A673 (cell line): Measurements from ENCODE around the gene ST6GALNAC3.

ENCODE experiments used
- EZH2 ChIP-seq: fragments of 200-600 bp; sonication (generic); IDR thresholded peaks from 2 replicates; pipeline ENCODE4 v1.6.1; 2017; ENCODE audit warnings: borderline replicate concordance, low read depth, mild to moderate bottlenecking, mixed read lengths, antibody characterized with exemption, low read length; ENCODE audit not compliant: poor library complexity, severe bottlenecking
- TF ChIP-seq, protein P1 (sequence below): fragments of 300-800, 200-600 bp; sonication (generic); conservative IDR thresholded peaks from 2 replicates; pipeline ENCODE4 v1.5.1; 2017; ENCODE audit warnings: low read depth, mild to moderate bottlenecking, antibody characterized with exemption, low read length, moderate library complexity, mixed read lengths

DNA sequence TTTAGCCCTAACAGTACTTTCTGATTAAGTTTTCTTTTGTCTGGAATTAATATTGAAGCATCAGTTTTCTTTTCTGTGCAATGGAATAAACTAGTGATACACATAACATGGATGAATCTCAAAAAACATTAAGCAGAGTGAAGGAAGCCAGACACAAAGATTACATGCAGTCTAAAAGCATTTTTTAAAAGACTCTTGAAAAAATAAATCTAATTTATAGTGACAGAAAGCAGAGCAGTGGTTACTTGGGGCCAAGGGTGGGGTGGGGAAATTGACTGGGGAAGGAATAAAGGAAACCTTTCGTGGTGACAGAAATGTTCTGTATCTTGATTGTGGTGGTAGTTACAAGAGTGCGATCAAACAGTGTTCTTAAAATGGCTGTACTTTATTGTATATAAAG, 20.2 kb upstream of the ST6GALNAC3 start:
- TF ChIP-seq, protein P1, sequence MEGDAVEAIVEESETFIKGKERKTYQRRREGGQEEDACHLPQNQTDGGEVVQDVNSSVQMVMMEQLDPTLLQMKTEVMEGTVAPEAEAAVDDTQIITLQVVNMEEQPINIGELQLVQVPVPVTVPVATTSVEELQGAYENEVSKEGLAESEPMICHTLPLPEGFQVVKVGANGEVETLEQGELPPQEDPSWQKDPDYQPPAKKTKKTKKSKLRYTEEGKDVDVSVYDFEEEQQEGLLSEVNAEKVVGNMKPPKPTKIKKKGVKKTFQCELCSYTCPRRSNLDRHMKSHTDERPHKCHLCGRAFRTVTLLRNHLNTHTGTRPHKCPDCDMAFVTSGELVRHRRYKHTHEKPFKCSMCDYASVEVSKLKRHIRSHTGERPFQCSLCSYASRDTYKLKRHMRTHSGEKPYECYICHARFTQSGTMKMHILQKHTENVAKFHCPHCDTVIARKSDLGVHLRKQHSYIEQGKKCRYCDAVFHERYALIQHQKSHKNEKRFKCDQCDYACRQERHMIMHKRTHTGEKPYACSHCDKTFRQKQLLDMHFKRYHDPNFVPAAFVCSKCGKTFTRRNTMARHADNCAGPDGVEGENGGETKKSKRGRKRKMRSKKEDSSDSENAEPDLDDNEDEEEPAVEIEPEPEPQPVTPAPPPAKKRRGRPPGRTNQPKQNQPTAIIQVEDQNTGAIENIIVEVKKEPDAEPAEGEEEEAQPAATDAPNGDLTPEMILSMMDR, result no peak
- no peak for TF ChIP-seq EZH2
